NOMO-1 treated with DMSO at 0.1 percent for 48 hours (cell line): ENCODE results near the gene PROCA1.
"Not testable (repeated sequence)": the region's sequence is repeated elsewhere in the genome, so short reads cannot be mapped to it uniquely, and the experiment has no call there.

Experiments used
- DNase-seq: peaks from one replicate; lab custom pipeline; 2025; ENCODE audit not compliant: unreplicated experiment; lab: John Stamatoyannopoulos, UW

The PROCA1 gene

GRCh38 chr17:28675980-28676379 lies 35.7 kb downstream of the PROCA1 start:
- DNase-seq = no peak

- no peak for DNase-seq
Measured at GRCh38 chr17:28675490-28675889, 36.2 kb downstream of the PROCA1 start.

GRCh38 chr17:28669918-28670317 lies 41.8 kb downstream of the PROCA1 start:
- no peak for DNase-seq

GRCh38 chr17:28667870-28668269 lies 43.8 kb downstream of the PROCA1 start:
- no peak for DNase-seq

GRCh38 chr17:28665994-28666393 lies 45.7 kb downstream of the PROCA1 start:
- no peak for DNase-seq

GRCh38 chr17:28663723-28664122 lies 48.0 kb downstream of the PROCA1 start:
- no peak for DNase-seq

GRCh38 chr17:28662527-28662829 lies 49.2 kb downstream of the PROCA1 start:
- no peak for DNase-seq

- DNase-seq = peak; percentile 90
Measured at GRCh38 chr17:28661635-28662526, 49.8 kb downstream of the PROCA1 start, which contains the start of the genes SDF2 and SUPT6H. Gene SDF2 (minus strand): TSS chr17:28661906. CDS start chr17:28661876, 30 bp downstream. Gene SUPT6H (plus strand): TSS chr17:28662205. CDS start chr17:28673402, 11,197 bp downstream.

- DNase-seq = not testable (repeated sequence)
Measured at GRCh38 chr17:28659497-28659881, 52.2 kb downstream of the PROCA1 start.

GRCh38 chr17:28658766-28659496 lies 52.8 kb downstream of the PROCA1 start:
- not testable (repeated sequence) for DNase-seq

- not testable (repeated sequence) for DNase-seq
Measured at GRCh38 chr17:28658342-28658741, 53.3 kb downstream of the PROCA1 start.

- no peak for DNase-seq
Measured at GRCh38 chr17:28657756-28658155, 53.9 kb downstream of the PROCA1 start.

GRCh38 chr17:28655160-28655559 lies 56.5 kb downstream of the PROCA1 start:
- no peak for DNase-seq
